GM23338 (cell line): ENCODE data around the gene CCNF. TPM values are rescaled to one million over a fixed set of nuclear protein-coding genes. Genes with fewer than 3 reads are reported as not detected.

Experiments
- ATAC-seq: fragments of 200-7000 bp; cut with Tn5 transposase; 3 replicates; pipeline ENCODE4 v1.9.1; 2020
- DNase-seq: peaks from one replicate; pipeline ENCODE4 v3.0.0-alpha.2; 2015; ENCODE audit warnings: low spot score
- H2AFZ ChIP-seq: fragments of 200-600 bp; sonication (generic); 2 replicates; pipeline ENCODE4 v1.8.0; 2016; ENCODE audit warnings: antibody characterized with exemption, mild to moderate bottlenecking, moderate library complexity
- H3F3A ChIP-seq: fragments of 200-600 bp; sonication (generic); replicated peaks from 2 replicates; pipeline ENCODE4 v1.8.0; 2017; ENCODE audit warnings: antibody characterized with exemption, mixed run types, low read depth
- H3K27ac ChIP-seq: fragments of 200-600 bp; sonication (generic); 2 replicates; pipeline ENCODE4 v1.6.1; 2016; ENCODE audit warnings: low read depth
- H3K27me3 ChIP-seq: fragments of 200-600 bp; sonication (generic); 2 replicates; pipeline ENCODE4 v1.8.0; 2016; ENCODE audit warnings: mild to moderate bottlenecking, mixed run types, moderate library complexity; ENCODE audit not compliant: insufficient read depth
- H3K36me3 ChIP-seq: fragments of 200-600 bp; sonication (generic); 2 replicates; pipeline ENCODE4 v1.8.0; 2016; ENCODE audit warnings: mild to moderate bottlenecking; ENCODE audit not compliant: insufficient read depth
- H3K4me1 ChIP-seq: fragments of 200-600 bp; sonication (generic); 2 replicates; pipeline ENCODE4 v1.8.0; 2016; ENCODE audit warnings: mild to moderate bottlenecking, moderate library complexity; ENCODE audit not compliant: insufficient read depth
- H3K4me2 ChIP-seq: fragments of 200-600 bp; sonication (generic); 2 replicates; pipeline ENCODE4 v1.7.1; 2017; ENCODE audit warnings: mixed run types
- H3K4me3 ChIP-seq: fragments of 200-600 bp; sonication (generic); 2 replicates; pipeline ENCODE4 v1.6.1; 2016; ENCODE audit warnings: mixed run types
- H3K79me2 ChIP-seq: fragments of 200-600 bp; sonication (generic); replicated peaks from 2 replicates; pipeline ENCODE4 v1.8.0; 2017; ENCODE audit warnings: mild to moderate bottlenecking; ENCODE audit not compliant: insufficient read depth
- H3K9me2 ChIP-seq: fragments of 200-600 bp; sonication (generic); 2 replicates; pipeline ENCODE4 v1.8.0; 2017; ENCODE audit not compliant: insufficient read depth
- H4K20me1 ChIP-seq: fragments of 200-600 bp; sonication (generic); replicated peaks from 2 replicates; pipeline ENCODE4 v1.8.0; 2017; ENCODE audit warnings: mild to moderate bottlenecking; ENCODE audit not compliant: insufficient read depth
- H3K27ac Mint-ChIP-seq: 2 replicates; pipeline ENCODE4 v1.8.0; 2020; ENCODE audit warnings: inconsistent platforms, mild to moderate bottlenecking, moderate library complexity, mixed read lengths
- H3K27me3 Mint-ChIP-seq: 3 replicates; pipeline ENCODE4 v1.8.0; 2022; ENCODE audit warnings: low read depth, mild to moderate bottlenecking, moderate library complexity, mixed read lengths, inconsistent platforms; ENCODE audit not compliant: insufficient read depth, poor library complexity
- H3K36me3 Mint-ChIP-seq: 3 replicates; pipeline ENCODE4 v1.8.0; 2021; ENCODE audit warnings: low read depth, mild to moderate bottlenecking, inconsistent platforms, moderate library complexity, mixed read lengths
- H3K4me1 Mint-ChIP-seq: 3 replicates; pipeline ENCODE4 v1.8.0; 2020; ENCODE audit warnings: mild to moderate bottlenecking, inconsistent platforms, mixed read lengths
- H3K4me3 Mint-ChIP-seq: 3 replicates; pipeline ENCODE4 v1.8.0; 2021; ENCODE audit warnings: moderate library complexity, mild to moderate bottlenecking, inconsistent platforms, mixed read lengths
- H3K9me3 Mint-ChIP-seq: 3 replicates; pipeline ENCODE4 v1.8.0; 2020; ENCODE audit warnings: moderate library complexity, mild to moderate bottlenecking, inconsistent platforms, mixed read lengths
- CREB1 ChIP-seq: fragments of 250-450 bp; sonication (Bioruptor Pico); IDR thresholded peaks from 2 replicates; pipeline ENCODE4 v1.5.0; 2020; ENCODE audit warnings: low read depth, mild to moderate bottlenecking, moderate library complexity
- EZH2 ChIP-seq: fragments of 200-600 bp; sonication (generic); IDR thresholded peaks from one replicate; pipeline ENCODE4 v1.8.0; 2017; ENCODE audit warnings: antibody characterized with exemption, mild to moderate bottlenecking, low read depth; ENCODE audit not compliant: unreplicated experiment
- EZH2phosphoT487 ChIP-seq: fragments of 200-600 bp; sonication (generic); IDR thresholded peaks from one replicate; pipeline ENCODE4 v1.8.1; 2018; ENCODE audit warnings: antibody characterized with exemption; ENCODE audit not compliant: unreplicated experiment
- JUNB ChIP-seq: IDR thresholded peaks from one replicate; pipeline ENCODE4 v1.6.1; 2016; ENCODE audit warnings: antibody characterized with exemption; ENCODE audit not compliant: unreplicated experiment
- NANOG ChIP-seq: IDR thresholded peaks from 2 replicates; pipeline ENCODE4 v1.6.1; 2016; ENCODE audit warnings: antibody characterized with exemption, borderline replicate concordance
- POLR2AphosphoS5 ChIP-seq: IDR thresholded peaks from 2 replicates; pipeline ENCODE4 v1.6.1; 2016; ENCODE audit warnings: antibody characterized with exemption, low read depth
- STAT1 ChIP-seq: IDR thresholded peaks from one replicate; pipeline ENCODE4 v1.6.1; 2016; ENCODE audit warnings: antibody characterized with exemption; ENCODE audit not compliant: unreplicated experiment
- ZNF114 ChIP-seq: fragments of 250-450 bp; sonication (Bioruptor Pico); IDR thresholded peaks from 2 replicates; pipeline ENCODE4 v1.5.0; 2020; ENCODE audit warnings: mild to moderate bottlenecking, moderate library complexity
- ZNF331 ChIP-seq: fragments of 250-450 bp; sonication (Bioruptor Pico); IDR thresholded peaks from 2 replicates; pipeline ENCODE4 v1.5.0; 2020; ENCODE audit warnings: low read depth, mild to moderate bottlenecking, moderate library complexity
- polyA plus RNA-seq: library from polyadenylated mRNA; unstranded; fragments of >200 nt; fragmentation: Nextera tagmentation; extraction: Ambion mirVana; gene quantifications from 2 replicates; pipeline ENCODE4 v1.2.1, GENCODE V29; 2016
- total RNA-seq: library from RNA; depleted of rRNA; stranded (reverse); fragments of >200 nt; shearing (Covaris generic); gene quantifications from 2 replicates; pipeline ENCODE4 v1.2.3, GENCODE V29; 2014
- TF ChIP-seq, protein P1 (sequence below): fragments of 250-450 bp; sonication (Bioruptor Pico); IDR thresholded peaks from 2 replicates; pipeline ENCODE4 v1.5.0; 2020; ENCODE audit warnings: mild to moderate bottlenecking, moderate library complexity
- TF ChIP-seq, protein P2 (sequence below), 2 experiments: fragments of 200-600 bp in 1 of 2; sonication (generic) in 1 of 2; conservative IDR thresholded peaks; 2 replicates each; pipeline versions ENCODE4 v1.5.1 to v1.6.1; 2016 to 2017; ENCODE audit warnings: antibody characterized with exemption in 2 of 2, low read depth in 2 of 2, mild to moderate bottlenecking in 2 of 2, moderate library complexity in 1 of 2
- TF ChIP-seq, protein P3 (sequence below): IDR thresholded peaks from one replicate; pipeline ENCODE4 v1.6.1; 2018; ENCODE audit warnings: antibody characterized with exemption; ENCODE audit not compliant: unreplicated experiment

CCNF gene
- total and polyA plus RNA-seq, 2 experiments from 2014 or later, result 21.2 to 54.2 TPM

DNA sequence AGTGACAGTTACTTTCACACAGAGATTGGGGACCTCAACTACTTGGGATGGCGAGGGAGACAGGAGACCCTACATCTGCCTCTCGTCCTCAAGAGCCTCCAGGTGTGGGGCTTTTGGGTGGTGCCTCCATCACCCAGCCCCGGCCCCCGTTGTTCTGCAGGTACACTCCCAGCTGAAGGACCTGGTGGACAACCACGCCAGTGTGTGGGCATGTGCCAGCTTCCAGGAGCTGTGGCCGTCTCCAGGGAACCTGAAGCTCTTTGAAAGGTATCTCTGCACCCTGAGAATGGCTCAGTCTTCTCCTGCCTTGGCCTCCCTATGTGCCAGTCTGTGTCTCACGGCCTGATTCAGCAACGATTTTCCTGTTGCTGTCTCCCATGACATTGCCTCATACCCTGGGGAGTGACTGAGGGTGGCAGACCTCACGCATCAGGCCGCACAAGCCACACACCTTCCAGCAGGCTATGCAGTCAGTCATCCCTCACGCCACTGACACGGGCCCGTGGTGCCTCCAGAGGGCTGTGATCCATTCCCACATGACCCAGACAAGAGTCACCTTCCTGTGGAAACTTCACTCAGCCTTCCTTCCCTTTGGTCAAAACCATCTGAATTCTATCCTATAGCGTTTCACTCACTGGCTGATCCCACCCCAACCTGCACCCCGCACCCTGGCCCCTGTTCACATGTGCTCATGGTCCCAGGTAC lies 3.7 kb downstream of the CCNF start:
- H4K20me1 ChIP-seq, result peaks cover 26% of the 10 kb centered on the region
- Mint-ChIP-seq H3K9me3 (no peaks in the 10 kb centered on the region; the same call in 2 of the 3 replicates), H3K4me1 (peaks cover 16% of the 10 kb centered on the region), H3K36me3 (peaks cover 73% of the 10 kb centered on the region), H3K4me3 (no peak overlapping the region), H3K27me3 (peaks cover 17% of the 10 kb centered on the region), H3K27ac (no peak overlapping the region)
- no peaks in the 10 kb centered on the region for H3K9me2 ChIP-seq
- peaks cover 11% of the 10 kb centered on the region; the same call in 1 of the 2 replicates for H3K4me1 ChIP-seq
- no peak overlapping the region for H2AFZ ChIP-seq
- no peak overlapping the region for H3K4me3 ChIP-seq
- TF ChIP-seq CREB1 (CRISPR knock-in tag) (no peak), EZH2phosphoT487 (no peak), JUNB (no peak), STAT1 (no peak), ZNF114 (CRISPR knock-in tag) (no peak), POLR2AphosphoS5 (no peak), NANOG (no peak), EZH2 (no peak), ZNF331 (CRISPR knock-in tag) (no peak)
- TF ChIP-seq, protein P1, sequence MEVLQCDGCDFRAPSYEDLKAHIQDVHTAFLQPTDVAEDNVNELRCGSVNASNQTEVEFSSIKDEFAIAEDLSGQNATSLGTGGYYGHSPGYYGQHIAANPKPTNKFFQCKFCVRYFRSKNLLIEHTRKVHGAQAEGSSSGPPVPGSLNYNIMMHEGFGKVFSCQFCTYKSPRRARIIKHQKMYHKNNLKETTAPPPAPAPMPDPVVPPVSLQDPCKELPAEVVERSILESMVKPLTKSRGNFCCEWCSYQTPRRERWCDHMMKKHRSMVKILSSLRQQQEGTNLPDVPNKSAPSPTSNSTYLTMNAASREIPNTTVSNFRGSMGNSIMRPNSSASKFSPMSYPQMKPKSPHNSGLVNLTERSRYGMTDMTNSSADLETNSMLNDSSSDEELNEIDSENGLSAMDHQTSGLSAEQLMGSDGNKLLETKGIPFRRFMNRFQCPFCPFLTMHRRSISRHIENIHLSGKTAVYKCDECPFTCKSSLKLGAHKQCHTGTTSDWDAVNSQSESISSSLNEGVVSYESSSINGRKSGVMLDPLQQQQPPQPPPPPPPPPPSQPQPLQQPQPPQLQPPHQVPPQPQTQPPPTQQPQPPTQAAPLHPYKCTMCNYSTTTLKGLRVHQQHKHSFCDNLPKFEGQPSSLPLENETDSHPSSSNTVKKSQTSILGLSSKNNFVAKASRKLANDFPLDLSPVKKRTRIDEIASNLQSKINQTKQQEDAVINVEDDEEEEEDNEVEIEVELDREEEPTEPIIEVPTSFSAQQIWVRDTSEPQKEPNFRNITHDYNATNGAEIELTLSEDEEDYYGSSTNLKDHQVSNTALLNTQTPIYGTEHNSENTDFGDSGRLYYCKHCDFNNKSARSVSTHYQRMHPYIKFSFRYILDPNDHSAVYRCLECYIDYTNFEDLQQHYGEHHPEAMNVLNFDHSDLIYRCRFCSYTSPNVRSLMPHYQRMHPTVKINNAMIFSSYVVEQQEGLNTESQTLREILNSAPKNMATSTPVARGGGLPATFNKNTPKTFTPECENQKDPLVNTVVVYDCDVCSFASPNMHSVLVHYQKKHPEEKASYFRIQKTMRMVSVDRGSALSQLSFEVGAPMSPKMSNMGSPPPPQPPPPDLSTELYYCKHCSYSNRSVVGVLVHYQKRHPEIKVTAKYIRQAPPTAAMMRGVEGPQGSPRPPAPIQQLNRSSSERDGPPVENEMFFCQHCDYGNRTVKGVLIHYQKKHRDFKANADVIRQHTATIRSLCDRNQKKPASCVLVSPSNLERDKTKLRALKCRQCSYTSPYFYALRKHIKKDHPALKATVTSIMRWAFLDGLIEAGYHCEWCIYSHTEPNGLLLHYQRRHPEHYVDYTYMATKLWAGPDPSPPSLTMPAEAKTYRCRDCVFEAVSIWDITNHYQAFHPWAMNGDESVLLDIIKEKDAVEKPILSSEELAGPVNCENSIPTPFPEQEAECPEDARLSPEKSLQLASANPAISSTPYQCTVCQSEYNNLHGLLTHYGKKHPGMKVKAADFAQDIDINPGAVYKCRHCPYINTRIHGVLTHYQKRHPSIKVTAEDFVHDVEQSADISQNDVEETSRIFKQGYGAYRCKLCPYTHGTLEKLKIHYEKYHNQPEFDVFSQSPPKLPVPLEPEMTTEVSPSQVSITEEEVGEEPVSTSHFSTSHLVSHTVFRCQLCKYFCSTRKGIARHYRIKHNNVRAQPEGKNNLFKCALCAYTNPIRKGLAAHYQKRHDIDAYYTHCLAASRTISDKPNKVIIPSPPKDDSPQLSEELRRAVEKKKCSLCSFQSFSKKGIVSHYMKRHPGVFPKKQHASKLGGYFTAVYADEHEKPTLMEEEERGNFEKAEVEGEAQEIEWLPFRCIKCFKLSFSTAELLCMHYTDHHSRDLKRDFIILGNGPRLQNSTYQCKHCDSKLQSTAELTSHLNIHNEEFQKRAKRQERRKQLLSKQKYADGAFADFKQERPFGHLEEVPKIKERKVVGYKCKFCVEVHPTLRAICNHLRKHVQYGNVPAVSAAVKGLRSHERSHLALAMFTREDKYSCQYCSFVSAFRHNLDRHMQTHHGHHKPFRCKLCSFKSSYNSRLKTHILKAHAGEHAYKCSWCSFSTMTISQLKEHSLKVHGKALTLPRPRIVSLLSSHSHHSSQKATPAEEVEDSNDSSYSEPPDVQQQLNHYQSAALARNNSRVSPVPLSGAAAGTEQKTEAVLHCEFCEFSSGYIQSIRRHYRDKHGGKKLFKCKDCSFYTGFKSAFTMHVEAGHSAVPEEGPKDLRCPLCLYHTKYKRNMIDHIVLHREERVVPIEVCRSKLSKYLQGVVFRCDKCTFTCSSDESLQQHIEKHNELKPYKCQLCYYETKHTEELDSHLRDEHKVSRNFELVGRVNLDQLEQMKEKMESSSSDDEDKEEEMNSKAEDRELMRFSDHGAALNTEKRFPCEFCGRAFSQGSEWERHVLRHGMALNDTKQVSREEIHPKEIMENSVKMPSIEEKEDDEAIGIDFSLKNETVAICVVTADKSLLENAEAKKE (CRISPR knock-in tag), result no peak
- TF ChIP-seq, protein P2, sequence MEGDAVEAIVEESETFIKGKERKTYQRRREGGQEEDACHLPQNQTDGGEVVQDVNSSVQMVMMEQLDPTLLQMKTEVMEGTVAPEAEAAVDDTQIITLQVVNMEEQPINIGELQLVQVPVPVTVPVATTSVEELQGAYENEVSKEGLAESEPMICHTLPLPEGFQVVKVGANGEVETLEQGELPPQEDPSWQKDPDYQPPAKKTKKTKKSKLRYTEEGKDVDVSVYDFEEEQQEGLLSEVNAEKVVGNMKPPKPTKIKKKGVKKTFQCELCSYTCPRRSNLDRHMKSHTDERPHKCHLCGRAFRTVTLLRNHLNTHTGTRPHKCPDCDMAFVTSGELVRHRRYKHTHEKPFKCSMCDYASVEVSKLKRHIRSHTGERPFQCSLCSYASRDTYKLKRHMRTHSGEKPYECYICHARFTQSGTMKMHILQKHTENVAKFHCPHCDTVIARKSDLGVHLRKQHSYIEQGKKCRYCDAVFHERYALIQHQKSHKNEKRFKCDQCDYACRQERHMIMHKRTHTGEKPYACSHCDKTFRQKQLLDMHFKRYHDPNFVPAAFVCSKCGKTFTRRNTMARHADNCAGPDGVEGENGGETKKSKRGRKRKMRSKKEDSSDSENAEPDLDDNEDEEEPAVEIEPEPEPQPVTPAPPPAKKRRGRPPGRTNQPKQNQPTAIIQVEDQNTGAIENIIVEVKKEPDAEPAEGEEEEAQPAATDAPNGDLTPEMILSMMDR (conservative IDR thresholded peaks at IDR 0.05; ENCODE audit: low read depth in 2 of 2), result no peak
- TF ChIP-seq, protein P3, sequence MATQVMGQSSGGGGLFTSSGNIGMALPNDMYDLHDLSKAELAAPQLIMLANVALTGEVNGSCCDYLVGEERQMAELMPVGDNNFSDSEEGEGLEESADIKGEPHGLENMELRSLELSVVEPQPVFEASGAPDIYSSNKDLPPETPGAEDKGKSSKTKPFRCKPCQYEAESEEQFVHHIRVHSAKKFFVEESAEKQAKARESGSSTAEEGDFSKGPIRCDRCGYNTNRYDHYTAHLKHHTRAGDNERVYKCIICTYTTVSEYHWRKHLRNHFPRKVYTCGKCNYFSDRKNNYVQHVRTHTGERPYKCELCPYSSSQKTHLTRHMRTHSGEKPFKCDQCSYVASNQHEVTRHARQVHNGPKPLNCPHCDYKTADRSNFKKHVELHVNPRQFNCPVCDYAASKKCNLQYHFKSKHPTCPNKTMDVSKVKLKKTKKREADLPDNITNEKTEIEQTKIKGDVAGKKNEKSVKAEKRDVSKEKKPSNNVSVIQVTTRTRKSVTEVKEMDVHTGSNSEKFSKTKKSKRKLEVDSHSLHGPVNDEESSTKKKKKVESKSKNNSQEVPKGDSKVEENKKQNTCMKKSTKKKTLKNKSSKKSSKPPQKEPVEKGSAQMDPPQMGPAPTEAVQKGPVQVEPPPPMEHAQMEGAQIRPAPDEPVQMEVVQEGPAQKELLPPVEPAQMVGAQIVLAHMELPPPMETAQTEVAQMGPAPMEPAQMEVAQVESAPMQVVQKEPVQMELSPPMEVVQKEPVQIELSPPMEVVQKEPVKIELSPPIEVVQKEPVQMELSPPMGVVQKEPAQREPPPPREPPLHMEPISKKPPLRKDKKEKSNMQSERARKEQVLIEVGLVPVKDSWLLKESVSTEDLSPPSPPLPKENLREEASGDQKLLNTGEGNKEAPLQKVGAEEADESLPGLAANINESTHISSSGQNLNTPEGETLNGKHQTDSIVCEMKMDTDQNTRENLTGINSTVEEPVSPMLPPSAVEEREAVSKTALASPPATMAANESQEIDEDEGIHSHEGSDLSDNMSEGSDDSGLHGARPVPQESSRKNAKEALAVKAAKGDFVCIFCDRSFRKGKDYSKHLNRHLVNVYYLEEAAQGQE, result no peak
- peaks cover 29% of the 10 kb centered on the region for H3K36me3 ChIP-seq
- H3K27ac ChIP-seq, result no peak overlapping the region
- no peak overlapping the region for H3K4me2 ChIP-seq
- ATAC-seq (no peak), DNase-seq (no peak)
- no peaks in the 10 kb centered on the region for H3K27me3 ChIP-seq
- peaks cover 27% of the 10 kb centered on the region for H3K79me2 ChIP-seq
- 0 out of 2 replicates have a peak, but pooled peaks cover 14% of the 10 kb centered on the region for H3F3A ChIP-seq
